H1 (cell line): ENCODE results near the gene NOS2. TPM values are rescaled to one million over a fixed set of nuclear protein-coding genes. Genes with fewer than 3 reads are reported as not detected.

Experiments used
- BACH1 ChIP-seq: IDR thresholded peaks from 2 replicates; pipeline ENCODE4 v1.6.1; 2012; ENCODE audit warnings: low read length, improper control_type of control experiment
- RBBP5 ChIP-seq: IDR thresholded peaks from 2 replicates; pipeline ENCODE4 v1.7.1; 2012; ENCODE audit warnings: low read depth, mild to moderate bottlenecking, inconsistent platforms, low read length, moderate library complexity, borderline replicate concordance
- RFX5 ChIP-seq: IDR thresholded peaks from 2 replicates; pipeline ENCODE4 v1.6.1; 2011; ENCODE audit warnings: low read depth, low read length, improper control_type of control experiment, borderline replicate concordance
- polyA plus RNA-seq, 7 experiments: library from polyadenylated mRNA; depleted of rRNA in 3 of 7; stranded (reverse) in 5 of 7; unstranded in 2 of 7; fragments of >200 nt in 5 of 7; fragments of 200-250 nt in 2 of 7; gene quantifications; 1 replicate in 5 of 7; 2 replicates in 1 of 7; 4 replicates in 1 of 7; pipeline versions ENCODE4 v1.2.1 to v1.2.3, GENCODE V29; 2011 to 2013; ENCODE audit warnings: missing spikeins in 2 of 7, mixed read lengths in 2 of 7
- total RNA-seq: library from RNA; stranded (reverse); fragmentation: NEBNext Ultra II Directional; extraction: Animal tissue kit (Norgen Biotek cat#: 25700); gene quantifications from 2 replicates; pipeline ENCODE4 v1.2.1, GENCODE V29; 2021
- TF ChIP-seq, protein P1 (sequence below), 3 experiments: IDR thresholded peaks; 1 replicate in 2 of 3; 2 replicates in 1 of 3; pipeline versions ENCODE4 v1.5.1 to v1.6.1; 2011; ENCODE audit warnings: low read length in 3 of 3, mild to moderate bottlenecking in 3 of 3, inconsistent platforms in 2 of 3, low read depth in 1 of 3, moderate library complexity in 1 of 3; ENCODE audit not compliant: insufficient read depth in 1 of 3; ENCODE audit errors: control extremely low read depth in 1 of 3

Gene NOS2
- total and polyA plus RNA-seq, 2 of the 8 experiments (the other 6 are each of a cell fraction or from before 2014, with no cell fraction given) = 1.0 to 1.9 TPM

- TF ChIP-seq, protein P1, sequence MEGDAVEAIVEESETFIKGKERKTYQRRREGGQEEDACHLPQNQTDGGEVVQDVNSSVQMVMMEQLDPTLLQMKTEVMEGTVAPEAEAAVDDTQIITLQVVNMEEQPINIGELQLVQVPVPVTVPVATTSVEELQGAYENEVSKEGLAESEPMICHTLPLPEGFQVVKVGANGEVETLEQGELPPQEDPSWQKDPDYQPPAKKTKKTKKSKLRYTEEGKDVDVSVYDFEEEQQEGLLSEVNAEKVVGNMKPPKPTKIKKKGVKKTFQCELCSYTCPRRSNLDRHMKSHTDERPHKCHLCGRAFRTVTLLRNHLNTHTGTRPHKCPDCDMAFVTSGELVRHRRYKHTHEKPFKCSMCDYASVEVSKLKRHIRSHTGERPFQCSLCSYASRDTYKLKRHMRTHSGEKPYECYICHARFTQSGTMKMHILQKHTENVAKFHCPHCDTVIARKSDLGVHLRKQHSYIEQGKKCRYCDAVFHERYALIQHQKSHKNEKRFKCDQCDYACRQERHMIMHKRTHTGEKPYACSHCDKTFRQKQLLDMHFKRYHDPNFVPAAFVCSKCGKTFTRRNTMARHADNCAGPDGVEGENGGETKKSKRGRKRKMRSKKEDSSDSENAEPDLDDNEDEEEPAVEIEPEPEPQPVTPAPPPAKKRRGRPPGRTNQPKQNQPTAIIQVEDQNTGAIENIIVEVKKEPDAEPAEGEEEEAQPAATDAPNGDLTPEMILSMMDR (IDR thresholded peaks at IDR 0.05; ENCODE audit: control extremely low read depth in 1 of 3, insufficient read depth in 1 of 3, low read depth in 1 of 3, low read length in 3 of 3) = no peak
- TF ChIP-seq RBBP5 = no peak
- TF ChIP-seq BACH1 = no peak
- no peak for TF ChIP-seq RFX5
These were observed 45.1 kb upstream of the NOS2 start (continued) for GRCh38 chr17:27845264-27846041.
